Endodermal cell (in vitro differentiated cells): ENCODE measurements around the gene SCAPER. TPM values are rescaled to one million over a fixed set of nuclear protein-coding genes. Genes with fewer than 3 reads are reported as not detected.
"Not testable (repeated sequence)": the region's sequence is repeated elsewhere in the genome, so short reads cannot be mapped to it uniquely, and the experiment has no call there.

Experiments used
- DNase-seq: peaks from one replicate; pipeline ENCODE4 v3.0.0-alpha.2; 2017
- H3K27ac ChIP-seq: 2 replicates; pipeline ENCODE4 v1.5.1; 2013; ENCODE audit warnings: mild to moderate bottlenecking, low read depth, low read length, moderate library complexity
- H3K27me3 ChIP-seq: 2 replicates; pipeline ENCODE4 v1.6.1; 2013; ENCODE audit warnings: mild to moderate bottlenecking, low read length, moderate library complexity; ENCODE audit not compliant: insufficient read depth, control insufficient read depth, poor library complexity, severe bottlenecking
- H3K36me3 ChIP-seq: 2 replicates; pipeline ENCODE4 v1.7.0; 2013; ENCODE audit warnings: mild to moderate bottlenecking, low read length, moderate library complexity; ENCODE audit not compliant: control insufficient read depth, insufficient read depth
- H3K4me1 ChIP-seq: one replicate; pipeline ENCODE4 v1.7.0; 2013; ENCODE audit warnings: low read length; ENCODE audit not compliant: control insufficient read depth, insufficient read depth
- H3K4me3 ChIP-seq: 2 replicates; pipeline ENCODE4 v1.5.1; 2013; ENCODE audit warnings: mild to moderate bottlenecking, low read length, moderate library complexity
- H3K9ac ChIP-seq: 2 replicates; pipeline ENCODE4 v1.6.1; 2013; ENCODE audit warnings: mild to moderate bottlenecking, low read length, moderate library complexity; ENCODE audit not compliant: poor library complexity, severe bottlenecking; ENCODE audit errors: extremely low read depth
- H3K9me3 ChIP-seq: 2 replicates; pipeline ENCODE4 v1.6.1; 2013; ENCODE audit warnings: mild to moderate bottlenecking, low read length, moderate library complexity; ENCODE audit not compliant: control insufficient read depth
- H3K27ac Mint-ChIP-seq: 2 replicates; pipeline ENCODE4 v1.8.0; 2020; ENCODE audit warnings: mixed read lengths
- H3K27me3 Mint-ChIP-seq: 2 replicates; pipeline ENCODE4 v1.8.0; 2021; ENCODE audit warnings: mild to moderate bottlenecking, mixed read lengths; ENCODE audit not compliant: insufficient read depth
- H3K36me3 Mint-ChIP-seq: 2 replicates; pipeline ENCODE4 v1.8.0; 2020; ENCODE audit warnings: low read depth, mixed read lengths
- H3K4me1 Mint-ChIP-seq: 2 replicates; pipeline ENCODE4 v1.8.0; 2020; ENCODE audit warnings: mixed read lengths
- H3K4me3 Mint-ChIP-seq: 2 replicates; pipeline ENCODE4 v1.8.0; 2020; ENCODE audit warnings: mild to moderate bottlenecking, moderate library complexity, mixed read lengths
- H3K9me3 Mint-ChIP-seq: 2 replicates; pipeline ENCODE4 v1.8.0; 2020; ENCODE audit warnings: mild to moderate bottlenecking, mixed read lengths
- WGBS, 2 experiments: methylation state at CpG; one replicate each; pipeline versions ENCODE4 v1.1.5 to v1.1.7; 2013; ENCODE audit warnings: missing lambda C conversion rate in 2 of 2, mixed read lengths in 1 of 2; ENCODE audit not compliant: insufficient coverage in 1 of 2, insufficient read length in 1 of 2; 5-methylcytosine and 5-hydroxymethylcytosine counted together
- total RNA-seq, 2 donors: library from RNA; stranded (reverse); fragmentation: NEBNext Ultra II Directional in 1 of 2; extraction: Animal tissue kit (Norgen Biotek cat#: 25700) in 1 of 2; gene quantifications; 2 replicates in 1 of 2; 3 replicates in 1 of 2; pipeline ENCODE4 v1.2.1, GENCODE V29; 2021
- TF ChIP-seq, protein P1 (sequence below): fragments of 200-600 bp; sonication (generic); conservative IDR thresholded peaks from 2 replicates; pipeline ENCODE4 v1.5.0; 2021; ENCODE audit warnings: antibody characterized with exemption, mild to moderate bottlenecking

The SCAPER gene
- total RNA-seq, 2 donors from 2014 or later = 8.9 to 12.2 TPM

DNA sequence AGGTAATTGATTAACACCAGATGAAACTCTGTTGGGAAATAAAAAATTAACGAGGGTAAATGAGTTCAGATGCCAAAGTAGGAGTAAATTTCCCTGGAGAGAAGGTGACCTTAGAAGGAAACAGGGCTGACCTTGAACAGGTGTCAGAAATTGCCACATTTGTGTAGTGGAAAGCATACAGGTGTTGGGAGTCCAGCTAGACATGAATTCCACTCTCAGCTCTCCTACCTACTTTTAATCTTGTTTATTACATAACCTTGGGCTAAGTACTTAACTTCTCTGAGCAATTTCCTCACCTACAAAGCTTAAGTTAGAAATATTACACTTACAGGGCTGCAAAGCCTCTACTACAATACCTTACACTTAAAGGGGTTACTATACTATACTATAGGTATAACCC, 472.5 kb downstream of the SCAPER start:
- no peak overlapping the region for H3K4me3 ChIP-seq
- Mint-ChIP-seq H3K27ac (no peak overlapping the region), H3K4me3 (no peak overlapping the region), H3K4me1 (peaks cover 6% of the 10 kb centered on the region), H3K27me3 (no peaks in the 10 kb centered on the region), H3K36me3 (peaks cover 5% of the 10 kb centered on the region), H3K9me3 (peaks cover 8% of the 10 kb centered on the region)
- TF ChIP-seq, protein P1, sequence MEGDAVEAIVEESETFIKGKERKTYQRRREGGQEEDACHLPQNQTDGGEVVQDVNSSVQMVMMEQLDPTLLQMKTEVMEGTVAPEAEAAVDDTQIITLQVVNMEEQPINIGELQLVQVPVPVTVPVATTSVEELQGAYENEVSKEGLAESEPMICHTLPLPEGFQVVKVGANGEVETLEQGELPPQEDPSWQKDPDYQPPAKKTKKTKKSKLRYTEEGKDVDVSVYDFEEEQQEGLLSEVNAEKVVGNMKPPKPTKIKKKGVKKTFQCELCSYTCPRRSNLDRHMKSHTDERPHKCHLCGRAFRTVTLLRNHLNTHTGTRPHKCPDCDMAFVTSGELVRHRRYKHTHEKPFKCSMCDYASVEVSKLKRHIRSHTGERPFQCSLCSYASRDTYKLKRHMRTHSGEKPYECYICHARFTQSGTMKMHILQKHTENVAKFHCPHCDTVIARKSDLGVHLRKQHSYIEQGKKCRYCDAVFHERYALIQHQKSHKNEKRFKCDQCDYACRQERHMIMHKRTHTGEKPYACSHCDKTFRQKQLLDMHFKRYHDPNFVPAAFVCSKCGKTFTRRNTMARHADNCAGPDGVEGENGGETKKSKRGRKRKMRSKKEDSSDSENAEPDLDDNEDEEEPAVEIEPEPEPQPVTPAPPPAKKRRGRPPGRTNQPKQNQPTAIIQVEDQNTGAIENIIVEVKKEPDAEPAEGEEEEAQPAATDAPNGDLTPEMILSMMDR = no peak
- H3K36me3 ChIP-seq = no peaks in the 10 kb centered on the region
- WGBS, 2 experiments = 90 to 100% methylated on average over 1 of the region's 1 CpG
- H3K4me1 ChIP-seq = no peaks in the 10 kb centered on the region
- no peak overlapping the region for H3K27ac ChIP-seq
- H3K9ac ChIP-seq = no peak overlapping the region
- DNase-seq = no peak
- no peaks in the 10 kb centered on the region for H3K27me3 ChIP-seq
- peaks cover 12% of the 10 kb centered on the region for H3K9me3 ChIP-seq

DNA sequence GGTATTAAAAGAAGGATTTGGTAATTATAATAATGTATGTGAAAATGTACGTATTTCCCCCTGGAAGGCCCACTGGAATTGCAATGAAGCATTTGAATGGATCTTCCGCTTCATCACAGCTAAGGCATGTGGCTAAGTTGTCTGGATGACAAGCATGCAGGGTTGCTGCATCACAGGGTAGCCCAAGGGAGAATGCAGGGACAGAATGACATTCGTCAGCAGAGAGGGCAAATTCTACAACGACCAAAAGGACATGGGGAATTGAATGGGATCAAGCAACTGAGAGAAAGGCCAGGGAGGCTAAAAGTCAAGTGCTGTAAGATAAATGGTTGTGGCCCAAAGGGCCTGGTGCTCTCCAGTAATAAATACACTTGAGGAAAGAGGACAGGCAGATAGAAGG, 473.2 kb downstream of the SCAPER start:
- Histone ChIP-seq H3K4me3 (no peak overlapping the region), H3K9me3 (peaks cover 18% of the 10 kb centered on the region), H3K9ac (no peak overlapping the region), H3K27me3 (no peaks in the 10 kb centered on the region), H3K27ac (no peak overlapping the region), H3K4me1 (no peaks in the 10 kb centered on the region), H3K36me3 (no peaks in the 10 kb centered on the region)
- Mint-ChIP-seq H3K4me1 (peaks cover 6% of the 10 kb centered on the region), H3K27me3 (no peaks in the 10 kb centered on the region), H3K36me3 (peaks cover 6% of the 10 kb centered on the region), H3K27ac (no peak overlapping the region), H3K9me3 (peaks cover 12% of the 10 kb centered on the region), H3K4me3 (no peak overlapping the region)
- WGBS, 2 experiments = 65 to 76% methylated on average over 4 of the region's 4 CpGs
- TF ChIP-seq, protein P1 = no peak
- DNase-seq = peak; percentile 42

DNA sequence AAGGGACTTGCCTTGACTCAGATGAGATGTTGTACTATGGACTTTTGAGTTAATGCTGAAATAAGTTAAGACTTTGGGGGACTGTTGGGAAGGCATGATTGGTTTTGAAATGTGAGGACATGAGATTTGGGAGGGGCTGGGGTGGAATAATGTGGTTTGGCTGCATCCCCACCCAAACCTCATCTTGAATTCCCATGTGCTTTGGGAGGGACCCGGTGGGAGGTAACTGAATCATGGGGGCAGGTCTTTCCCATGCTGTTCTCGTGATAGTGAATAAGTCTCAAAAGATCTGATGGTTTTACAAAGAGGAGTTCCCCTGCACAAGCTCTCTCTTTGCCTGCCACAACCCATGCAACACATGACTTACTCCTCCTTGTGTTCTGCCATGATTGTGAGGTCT, 474.4 kb downstream of the SCAPER start:
- H3K27me3 Mint-ChIP-seq, H3K4me1 ChIP-seq, H3K36me3 ChIP-seq, H3K4me3 Mint-ChIP-seq, H3K27ac Mint-ChIP-seq, H3K27me3 ChIP-seq, H3K4me3 ChIP-seq, H3K9ac ChIP-seq, H3K27ac ChIP-seq, H3K4me1 Mint-ChIP-seq, DNase-seq: not testable (repeated sequence)
- 97% methylated on average over 2 of the region's 2 CpGs; no CpG with 5 or more reads in 1 of the 2 experiments for WGBS, 2 experiments
- Mint-ChIP-seq H3K36me3 (peaks cover 11% of the 10 kb centered on the region), H3K9me3 (peaks cover 24% of the 10 kb centered on the region)
- peaks cover 23% of the 10 kb centered on the region for H3K9me3 ChIP-seq

DNA sequence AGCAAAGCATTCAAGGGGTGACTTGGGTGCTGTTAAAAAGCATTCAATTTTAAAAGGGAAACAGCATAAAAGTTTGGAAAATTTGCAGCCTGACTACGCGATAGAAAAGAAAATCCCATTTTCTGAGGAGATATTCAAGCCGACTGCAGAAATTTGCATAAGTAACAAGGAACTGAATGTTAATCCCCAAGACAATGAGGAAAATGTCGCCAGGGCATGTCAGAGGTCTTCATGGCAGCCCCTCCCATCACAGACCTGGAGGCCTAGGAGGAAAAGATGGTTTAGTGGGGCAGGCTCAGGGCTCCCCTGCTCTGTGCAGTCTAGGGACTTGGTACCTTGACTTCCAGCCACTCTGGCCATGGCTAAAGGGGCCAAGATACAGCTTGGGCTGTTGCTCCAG, 475.5 kb downstream of the SCAPER start:
- no peaks in the 10 kb centered on the region for H3K36me3 ChIP-seq
- TF ChIP-seq, protein P1 = no peak
- H3K9me3 Mint-ChIP-seq = peaks cover 34% of the 10 kb centered on the region
- H3K4me1 ChIP-seq = no peaks in the 10 kb centered on the region
- peaks cover 23% of the 10 kb centered on the region for H3K9me3 ChIP-seq
- no peaks in the 10 kb centered on the region for H3K27me3 ChIP-seq
- no peak overlapping the region for H3K4me3 ChIP-seq
- peaks cover 11% of the 10 kb centered on the region for H3K36me3 Mint-ChIP-seq
- H3K4me1 Mint-ChIP-seq = peaks cover 6% of the 10 kb centered on the region
- no peak overlapping the region for H3K27ac Mint-ChIP-seq
- H3K9ac ChIP-seq = no peak overlapping the region
- no peak for DNase-seq
- H3K27me3 Mint-ChIP-seq = no peaks in the 10 kb centered on the region
- no peak overlapping the region for H3K4me3 Mint-ChIP-seq
- WGBS, 2 experiments = 84 to 90% methylated on average over 4 of the region's 4 CpGs
- H3K27ac ChIP-seq = no peak overlapping the region
